ENCODE data around the gene LAMC1.

DNA sequence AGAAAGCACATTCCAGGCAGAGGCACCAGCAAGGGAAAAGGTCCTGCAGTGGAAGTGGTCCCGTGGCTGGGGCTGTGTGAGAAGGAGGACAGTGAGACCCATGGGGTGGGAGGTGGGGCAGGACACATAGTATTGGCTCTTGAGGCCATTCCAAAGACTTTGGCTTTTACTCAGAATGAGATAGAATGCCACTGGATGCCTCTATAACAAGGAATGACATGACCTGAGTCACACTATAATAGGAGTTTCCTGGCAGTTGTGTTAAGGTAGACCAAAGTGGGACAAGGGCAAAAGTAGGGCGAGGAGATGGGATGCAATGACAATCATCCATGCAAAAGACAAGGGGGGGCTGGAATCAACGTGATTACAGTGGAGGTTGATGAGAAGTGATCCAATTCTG, 138.2 kb downstream of the LAMC1 start:
- TF ChIP-seq, protein P1, sequence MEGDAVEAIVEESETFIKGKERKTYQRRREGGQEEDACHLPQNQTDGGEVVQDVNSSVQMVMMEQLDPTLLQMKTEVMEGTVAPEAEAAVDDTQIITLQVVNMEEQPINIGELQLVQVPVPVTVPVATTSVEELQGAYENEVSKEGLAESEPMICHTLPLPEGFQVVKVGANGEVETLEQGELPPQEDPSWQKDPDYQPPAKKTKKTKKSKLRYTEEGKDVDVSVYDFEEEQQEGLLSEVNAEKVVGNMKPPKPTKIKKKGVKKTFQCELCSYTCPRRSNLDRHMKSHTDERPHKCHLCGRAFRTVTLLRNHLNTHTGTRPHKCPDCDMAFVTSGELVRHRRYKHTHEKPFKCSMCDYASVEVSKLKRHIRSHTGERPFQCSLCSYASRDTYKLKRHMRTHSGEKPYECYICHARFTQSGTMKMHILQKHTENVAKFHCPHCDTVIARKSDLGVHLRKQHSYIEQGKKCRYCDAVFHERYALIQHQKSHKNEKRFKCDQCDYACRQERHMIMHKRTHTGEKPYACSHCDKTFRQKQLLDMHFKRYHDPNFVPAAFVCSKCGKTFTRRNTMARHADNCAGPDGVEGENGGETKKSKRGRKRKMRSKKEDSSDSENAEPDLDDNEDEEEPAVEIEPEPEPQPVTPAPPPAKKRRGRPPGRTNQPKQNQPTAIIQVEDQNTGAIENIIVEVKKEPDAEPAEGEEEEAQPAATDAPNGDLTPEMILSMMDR (IDR thresholded peaks at IDR 0.05): no peak
- no peak for TF ChIP-seq POLR2A (IDR thresholded peaks at IDR 0.05)
- no peak for TF ChIP-seq EP300 (IDR thresholded peaks at IDR 0.05)

All from tibial nerve (tissue), 4 donors.